ENCODE results near the gene FHAD1. TPM values are rescaled to one million over a fixed set of nuclear protein-coding genes. Genes with fewer than 3 reads are reported as not detected.

FHAD1 gene
- total and polyA plus RNA-seq, 10 of the 15 experiments (the other 5 are each of a cell fraction or from before 2014, with no cell fraction given): 0.09 to 1.0 (median 0.32) TPM; not detected in 2

DNA sequence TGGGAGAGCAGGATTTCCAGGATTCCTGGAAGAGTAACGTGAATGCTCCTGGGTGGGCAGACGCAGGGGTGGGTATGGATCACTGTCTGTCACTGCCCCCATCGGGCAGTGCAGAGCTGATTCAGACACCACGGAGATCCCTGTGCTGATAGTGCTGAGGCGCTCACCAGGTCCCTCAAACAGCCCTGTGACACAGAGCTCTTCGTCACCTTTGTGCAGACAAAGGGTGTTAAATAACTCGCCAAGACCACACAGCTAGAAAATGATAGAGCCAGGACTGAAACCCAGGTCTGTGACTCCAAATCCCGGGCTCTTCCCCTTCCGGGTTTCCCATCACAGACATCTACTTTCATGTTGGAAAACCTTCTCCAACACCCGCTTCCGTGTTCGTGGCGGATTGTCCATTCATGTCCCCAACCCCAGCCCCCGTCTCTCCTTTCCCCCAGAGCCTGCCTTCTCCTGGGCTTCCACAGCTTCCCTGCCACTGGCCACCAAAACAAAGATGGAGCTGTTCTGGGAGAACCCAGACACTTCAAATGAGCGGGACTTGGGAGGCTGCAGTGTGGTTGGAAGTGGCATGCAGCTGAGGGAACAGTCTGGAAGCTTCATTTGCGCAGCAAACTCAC lies 165.3 kb downstream of the FHAD1 start:
- FAIRE-seq: no peak
- Histone ChIP-seq H3K4me2 (ENCODE audit: control insufficient read depth, insufficient read depth) (peak overlapping the region; percentile 97), H3K79me2 (ENCODE audit: control insufficient read depth, insufficient read depth, low read length) (peaks cover 65% of the 10 kb centered on the region), H3K9ac (ENCODE audit: control insufficient read depth, insufficient read depth, low read length) (peak overlapping the region; percentile 83), H3K9me3 (replicated peaks; ENCODE audit: control insufficient read depth, insufficient read depth, low read length) (no peaks in the 10 kb centered on the region), H3K27me3 (replicated peaks in 1 of 2; ENCODE audit: control insufficient read depth in 2 of 2, insufficient read depth in 2 of 2, low read length in 1 of 2) (peaks cover 0 to 3% of the 10 kb centered on the region in 2 experiments; a peak in 1 of 4 replicates), H3K27ac (ENCODE audit: control insufficient read depth, insufficient read depth) (peak overlapping the region; percentile 75), H4K20me1 (ENCODE audit: control insufficient read depth, insufficient read depth) (no peaks in the 10 kb centered on the region; the same call in 1 of the 2 replicates), H3K4me3 (peak overlapping the region; percentile 97), H3K4me1 (ENCODE audit: control insufficient read depth, insufficient read depth, low read length) (peaks cover 43% of the 10 kb centered on the region), H2AFZ (ENCODE audit: control insufficient read depth, low read depth, low read length) (no peak overlapping the region), H3K36me3 (ENCODE audit: control insufficient read depth in 2 of 2, insufficient read depth in 2 of 2, low read length in 1 of 2) (peaks cover 0 to 2% of the 10 kb centered on the region in 2 experiments; a peak in 1 of 4 replicates)
- no peak for DNase-seq (ENCODE audit: low read depth, low spot score)
- ChIA-PET SMC1A (ENCODE audit: uncharacterized antibody, unreplicated experiment) (interaction anchor here (0.6 to 1.6 kb wide), 3 partner anchors 10 to 89 kb away, joined by 3 to 4 read pairs (median 3); no protein-coding TSS in a partner anchor), POLR2A (interaction anchor here (0.5 to 1.7 kb wide), 3 partner anchors 9 to 976 kb away, joined by 3 to 4 read pairs (median 4); no protein-coding TSS in a partner anchor), CTCF (interaction anchor here (1.0 to 2.1 kb wide), 3 partner anchors 11 to 89 kb away, joined by 4 to 14 read pairs (median 5); no protein-coding TSS in a partner anchor), RAD21 (ENCODE audit: unreplicated experiment) (interaction anchor here (1.1 to 1.6 kb wide), 5 partner anchors 9 to 115 kb away, joined by 3 to 10 read pairs (median 3); partner anchors contain the start of gene DNAJC16)
- no TSS peak for BruUV-seq (replicated peaks)
- intact Hi-C loops (cut with micrococcal nuclease; ENCODE audit: unreplicated experiment): no loop called here
- in situ Hi-C loops (cut with MboI): no loop called here
- TF ChIP-seq CHD2 (IDR thresholded peaks at IDR 0.05; ENCODE audit: borderline replicate concordance, low read depth, low read length) (no peak), SMC3 (IDR thresholded peaks at IDR 0.05; ENCODE audit: borderline replicate concordance, low read length) (no peak), NR2C2 (IDR thresholded peaks at IDR 0.05; ENCODE audit: borderline replicate concordance, control insufficient read depth, insufficient read length, low read depth) (no peak), SP1 (IDR thresholded peaks at IDR 0.05; ENCODE audit: low read depth, low read length) (no peak), SUZ12 (IDR thresholded peaks at IDR 0.05; ENCODE audit: unreplicated experiment) (no peak), RELB (IDR thresholded peaks at IDR 0.05; ENCODE audit: low read depth) (no peak), NRF1 (conservative IDR thresholded peaks at IDR 0.05; ENCODE audit: low read depth, low read length) (no peak), ZNF207 (IDR thresholded peaks at IDR 0.05; ENCODE audit: borderline replicate concordance) (no peak), MTA2 (IDR thresholded peaks at IDR 0.05; ENCODE audit: low read depth) (no peak), ZZZ3 (IDR thresholded peaks at IDR 0.05; ENCODE audit: control insufficient read depth, insufficient read length, low read depth) (no peak)
- peak; percentile 14 for ATAC-seq
- WGBS (ENCODE audit: insufficient coverage, insufficient replicate concordance, low lambda C conversion rate, missing lambda C conversion rate): 58% methylated on average over 16 of the region's 16 CpGs
